ENCODE measurements around the gene ADIPOR2.

ADIPOR2 gene

GRCh38 chr12:1657688-1658087, 33.2 kb upstream of the ADIPOR2 start:
- no peak for TF ChIP-seq CTCF (conservative IDR thresholded peaks at IDR 0.05; ENCODE audit: low read length)
- DNase-seq (ENCODE audit: low read depth): no peak
- no peak overlapping the region for H3K4me3 ChIP-seq (ENCODE audit: low read length)

GRCh38 chr12:1660304-1661187, 30.3 kb upstream of the ADIPOR2 start:
- no peak overlapping the region for H3K4me3 ChIP-seq (ENCODE audit: low read length)
- TF ChIP-seq CTCF (conservative IDR thresholded peaks at IDR 0.05; ENCODE audit: low read length): no peak
- DNase-seq (ENCODE audit: low read depth): no peak

- DNase-seq (ENCODE audit: low read depth): peak; percentile 93
- H3K4me3 ChIP-seq (ENCODE audit: low read length): peak overlapping the region; percentile 60
- TF ChIP-seq CTCF (conservative IDR thresholded peaks at IDR 0.05; ENCODE audit: low read length): no peak
Measured at GRCh38 chr12:1661553-1662335, 29.1 kb upstream of the ADIPOR2 start.

- peak; percentile 40 for TF ChIP-seq CTCF (conservative IDR thresholded peaks at IDR 0.05; ENCODE audit: low read length)
- peak; percentile 37 for DNase-seq (ENCODE audit: low read depth)
- H3K4me3 ChIP-seq (ENCODE audit: low read length): no peak overlapping the region
Measured at GRCh38 chr12:1662761-1663439, 28.0 kb upstream of the ADIPOR2 start.

GRCh38 chr12:1663440-1664132, 27.3 kb upstream of the ADIPOR2 start:
- no peak overlapping the region for H3K4me3 ChIP-seq (ENCODE audit: low read length)
- no peak for DNase-seq (ENCODE audit: low read depth)
- TF ChIP-seq CTCF (conservative IDR thresholded peaks at IDR 0.05; ENCODE audit: low read length): no peak

GRCh38 chr12:1665366-1665765, 25.5 kb upstream of the ADIPOR2 start:
- no peak for DNase-seq (ENCODE audit: low read depth)
- no peak overlapping the region for H3K4me3 ChIP-seq (ENCODE audit: low read length)
- no peak for TF ChIP-seq CTCF (conservative IDR thresholded peaks at IDR 0.05; ENCODE audit: low read length)
